Measurements from ENCODE around the gene TCEAL3.

DNA sequence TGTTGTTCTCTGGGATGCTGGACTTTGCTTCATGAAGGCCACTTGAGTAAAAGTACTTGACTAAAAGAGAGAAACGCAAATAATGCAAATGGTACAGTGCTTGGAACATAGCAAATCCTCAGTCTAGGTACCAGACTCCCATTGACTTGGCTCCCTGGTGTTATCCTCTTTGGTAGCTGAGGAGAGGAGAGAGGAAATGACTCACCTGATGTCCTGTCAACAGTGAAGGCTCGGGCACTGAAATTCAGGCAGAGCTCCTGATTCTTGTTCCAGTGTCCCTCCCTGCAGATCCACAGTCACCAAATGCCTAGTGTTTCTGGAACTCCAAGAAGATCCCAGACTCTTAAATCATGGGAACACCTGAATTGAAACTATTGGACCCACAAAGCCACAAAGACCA lies 45.0 kb upstream of the TCEAL3 start:
- TF ChIP-seq, protein P1, sequence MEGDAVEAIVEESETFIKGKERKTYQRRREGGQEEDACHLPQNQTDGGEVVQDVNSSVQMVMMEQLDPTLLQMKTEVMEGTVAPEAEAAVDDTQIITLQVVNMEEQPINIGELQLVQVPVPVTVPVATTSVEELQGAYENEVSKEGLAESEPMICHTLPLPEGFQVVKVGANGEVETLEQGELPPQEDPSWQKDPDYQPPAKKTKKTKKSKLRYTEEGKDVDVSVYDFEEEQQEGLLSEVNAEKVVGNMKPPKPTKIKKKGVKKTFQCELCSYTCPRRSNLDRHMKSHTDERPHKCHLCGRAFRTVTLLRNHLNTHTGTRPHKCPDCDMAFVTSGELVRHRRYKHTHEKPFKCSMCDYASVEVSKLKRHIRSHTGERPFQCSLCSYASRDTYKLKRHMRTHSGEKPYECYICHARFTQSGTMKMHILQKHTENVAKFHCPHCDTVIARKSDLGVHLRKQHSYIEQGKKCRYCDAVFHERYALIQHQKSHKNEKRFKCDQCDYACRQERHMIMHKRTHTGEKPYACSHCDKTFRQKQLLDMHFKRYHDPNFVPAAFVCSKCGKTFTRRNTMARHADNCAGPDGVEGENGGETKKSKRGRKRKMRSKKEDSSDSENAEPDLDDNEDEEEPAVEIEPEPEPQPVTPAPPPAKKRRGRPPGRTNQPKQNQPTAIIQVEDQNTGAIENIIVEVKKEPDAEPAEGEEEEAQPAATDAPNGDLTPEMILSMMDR (IDR thresholded peaks at IDR 0.05) = no peak
- TF ChIP-seq ZC3H11A (IDR thresholded peaks at IDR 0.05) (no peak), RFX5 (IDR thresholded peaks at IDR 0.05) (no peak), EP300 (IDR thresholded peaks at IDR 0.05) (no peak), JUNB (IDR thresholded peaks at IDR 0.05) (no peak), POLR2A (IDR thresholded peaks at IDR 0.05; ENCODE audit: low read length) (no peak), ZSCAN20 (CRISPR knock-in tag; IDR thresholded peaks at IDR 0.05) (no peak), CEBPB (IDR thresholded peaks at IDR 0.05) (no peak)
- TF ChIP-seq, protein P2, sequence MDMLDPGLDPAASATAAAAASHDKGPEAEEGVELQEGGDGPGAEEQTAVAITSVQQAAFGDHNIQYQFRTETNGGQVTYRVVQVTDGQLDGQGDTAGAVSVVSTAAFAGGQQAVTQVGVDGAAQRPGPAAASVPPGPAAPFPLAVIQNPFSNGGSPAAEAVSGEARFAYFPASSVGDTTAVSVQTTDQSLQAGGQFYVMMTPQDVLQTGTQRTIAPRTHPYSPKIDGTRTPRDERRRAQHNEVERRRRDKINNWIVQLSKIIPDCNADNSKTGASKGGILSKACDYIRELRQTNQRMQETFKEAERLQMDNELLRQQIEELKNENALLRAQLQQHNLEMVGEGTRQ (IDR thresholded peaks at IDR 0.05) = no peak
- TF ChIP-seq, protein P3, sequence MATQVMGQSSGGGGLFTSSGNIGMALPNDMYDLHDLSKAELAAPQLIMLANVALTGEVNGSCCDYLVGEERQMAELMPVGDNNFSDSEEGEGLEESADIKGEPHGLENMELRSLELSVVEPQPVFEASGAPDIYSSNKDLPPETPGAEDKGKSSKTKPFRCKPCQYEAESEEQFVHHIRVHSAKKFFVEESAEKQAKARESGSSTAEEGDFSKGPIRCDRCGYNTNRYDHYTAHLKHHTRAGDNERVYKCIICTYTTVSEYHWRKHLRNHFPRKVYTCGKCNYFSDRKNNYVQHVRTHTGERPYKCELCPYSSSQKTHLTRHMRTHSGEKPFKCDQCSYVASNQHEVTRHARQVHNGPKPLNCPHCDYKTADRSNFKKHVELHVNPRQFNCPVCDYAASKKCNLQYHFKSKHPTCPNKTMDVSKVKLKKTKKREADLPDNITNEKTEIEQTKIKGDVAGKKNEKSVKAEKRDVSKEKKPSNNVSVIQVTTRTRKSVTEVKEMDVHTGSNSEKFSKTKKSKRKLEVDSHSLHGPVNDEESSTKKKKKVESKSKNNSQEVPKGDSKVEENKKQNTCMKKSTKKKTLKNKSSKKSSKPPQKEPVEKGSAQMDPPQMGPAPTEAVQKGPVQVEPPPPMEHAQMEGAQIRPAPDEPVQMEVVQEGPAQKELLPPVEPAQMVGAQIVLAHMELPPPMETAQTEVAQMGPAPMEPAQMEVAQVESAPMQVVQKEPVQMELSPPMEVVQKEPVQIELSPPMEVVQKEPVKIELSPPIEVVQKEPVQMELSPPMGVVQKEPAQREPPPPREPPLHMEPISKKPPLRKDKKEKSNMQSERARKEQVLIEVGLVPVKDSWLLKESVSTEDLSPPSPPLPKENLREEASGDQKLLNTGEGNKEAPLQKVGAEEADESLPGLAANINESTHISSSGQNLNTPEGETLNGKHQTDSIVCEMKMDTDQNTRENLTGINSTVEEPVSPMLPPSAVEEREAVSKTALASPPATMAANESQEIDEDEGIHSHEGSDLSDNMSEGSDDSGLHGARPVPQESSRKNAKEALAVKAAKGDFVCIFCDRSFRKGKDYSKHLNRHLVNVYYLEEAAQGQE (IDR thresholded peaks at IDR 0.05) = no peak
- TF ChIP-seq, protein P4, sequence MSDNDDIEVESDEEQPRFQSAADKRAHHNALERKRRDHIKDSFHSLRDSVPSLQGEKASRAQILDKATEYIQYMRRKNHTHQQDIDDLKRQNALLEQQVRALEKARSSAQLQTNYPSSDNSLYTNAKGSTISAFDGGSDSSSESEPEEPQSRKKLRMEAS (IDR thresholded peaks at IDR 0.05) = no peak
